Gastrocnemius medialis (tissue), 4 donors: Measurements from ENCODE around the gene PYDC1.

ENCODE experiments used
- CTCF ChIP-seq, 5 experiments: fragments of 450-650 bp in 3 of 5; fragments of 200-600 bp in 2 of 5; sonication (generic) in 2 of 5; IDR thresholded peaks in 4 of 5; conservative IDR thresholded peaks in 1 of 5; 1 replicate in 4 of 5; 2 replicates in 1 of 5; pipeline ENCODE4 v1.5.1; 2016 to 2019; ENCODE audit warnings: antibody characterized with exemption in 5 of 5, mild to moderate bottlenecking in 3 of 5, moderate library complexity in 3 of 5
- POLR2A ChIP-seq, 2 donors: fragments of 450-650 bp; IDR thresholded peaks; one replicate each; pipeline ENCODE4 v1.6.1; 2017; ENCODE audit warnings: antibody characterized with exemption in 2 of 2, mild to moderate bottlenecking in 2 of 2, moderate library complexity in 2 of 2

DNA sequence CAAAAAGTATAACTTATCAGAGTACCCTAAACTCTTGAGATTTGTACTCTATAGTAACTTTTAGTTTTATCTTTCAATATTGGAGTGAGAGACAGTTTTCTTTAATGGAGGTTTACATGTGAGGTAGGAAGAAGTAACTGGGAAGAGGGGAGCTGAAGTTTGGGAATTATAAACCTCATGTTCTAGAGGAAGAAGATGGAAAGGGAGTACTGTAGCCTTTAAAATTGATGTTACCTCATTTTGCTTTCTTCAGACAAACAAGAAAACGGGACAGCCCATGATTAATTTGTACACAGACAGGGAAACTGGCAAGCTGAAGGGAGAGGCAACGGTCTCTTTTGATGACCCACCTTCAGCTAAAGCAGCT lies 27.5 kb downstream of the PYDC1 start:
- TF ChIP-seq CTCF (IDR thresholded peaks at IDR 0.05 in 4 of 5, conservative IDR thresholded peaks at IDR 0.05 in 1 of 5) (no peak), POLR2A (IDR thresholded peaks at IDR 0.05) (no peak)
